Small intestine (tissue), 7 donors: ENCODE results near the gene CPNE8. TPM values are rescaled to one million over a fixed set of nuclear protein-coding genes. Genes with fewer than 3 reads are reported as not detected.

Source experiments
- DNase-seq, 2 donors: peaks; one replicate each; pipeline versions ENCODE4 v3.0.0 to v3.0.0-alpha.2; 2013
- FAIRE-seq: peaks from 2 replicates; lab custom pipeline; 2012; peaks lifted over from hg19 to GRCh38; lab: Jason Lieb, UNC
- H3K27ac ChIP-seq, 3 donors: one replicate each; pipeline ENCODE4 v1.5.1; 2013; ENCODE audit warnings: low read length in 2 of 3, mild to moderate bottlenecking in 2 of 3, control low read depth in 1 of 3, inconsistent platforms in 1 of 3, low read depth in 1 of 3, moderate library complexity in 1 of 3
- H3K27me3 ChIP-seq, 3 donors: one replicate each; pipeline ENCODE4 v1.6.1; 2013; ENCODE audit warnings: low read length in 3 of 3, inconsistent platforms in 1 of 3; ENCODE audit not compliant: control insufficient read depth in 3 of 3, insufficient read depth in 3 of 3
- H3K36me3 ChIP-seq, 3 donors: one replicate each; pipeline ENCODE4 v1.6.1; 2013; ENCODE audit warnings: low read length in 3 of 3, inconsistent platforms in 1 of 3, low read depth in 1 of 3, mild to moderate bottlenecking in 1 of 3, moderate library complexity in 1 of 3; ENCODE audit not compliant: control insufficient read depth in 3 of 3, insufficient read depth in 2 of 3
- H3K4me1 ChIP-seq, 3 donors: one replicate each; pipeline ENCODE4 v1.6.1; 2013; ENCODE audit warnings: low read length in 2 of 3, inconsistent platforms in 1 of 3, low read depth in 1 of 3, mild to moderate bottlenecking in 1 of 3, moderate library complexity in 1 of 3; ENCODE audit not compliant: control insufficient read depth in 3 of 3, insufficient read depth in 2 of 3
- H3K4me3 ChIP-seq, 3 donors: one replicate each; pipeline ENCODE4 v1.5.1; 2013; ENCODE audit warnings: low read length in 3 of 3, control low read depth in 1 of 3, inconsistent platforms in 1 of 3, low read depth in 1 of 3, mild to moderate bottlenecking in 1 of 3, moderate library complexity in 1 of 3
- H3K9me3 ChIP-seq, 2 donors: one replicate each; pipeline ENCODE4 v1.6.1; 2013; ENCODE audit warnings: low read depth in 1 of 2, low read length in 1 of 2; ENCODE audit not compliant: control insufficient read depth in 2 of 2, insufficient read depth in 1 of 2
- WGBS, 3 donors: extraction: QIAGEN DNeasy Blood & Tissue Kit; methylation state at CpG; one replicate each; pipeline ENCODE4 v1.1.7; 2013; 5-methylcytosine and 5-hydroxymethylcytosine counted together
- polyA plus RNA-seq, 4 donors: library from polyadenylated mRNA; stranded (reverse) in 3 of 4; unstranded in 1 of 4; fragments of 200-250 nt in 3 of 4; fragments of 120-200 nt in 1 of 4; gene quantifications; one replicate each; pipeline versions ENCODE4 v1.2.1 to v1.2.3, GENCODE V29; 2013
- donor health status: healthy with polysubstance abuse.
- donor health status: control.
- donor health status: control.
- donor health status: Bipolar disorder and iron deficiency.
- donor health status: healthy.

Gene CPNE8
- polyA plus RNA-seq, 4 donors, result 0.22 to 8.4 (median 3.1) TPM

- Histone ChIP-seq H3K36me3 (peaks cover 0 to 2% (median 0%) of the 10 kb centered on the region in 3 donors), H3K4me3 (no peak overlapping the region), H3K4me1 (no peaks in the 10 kb centered on the region), H3K9me3 (no peaks in the 10 kb centered on the region), H3K27me3 (no peaks in the 10 kb centered on the region), H3K27ac (no peak overlapping the region)
- DNase-seq (no peak), FAIRE-seq (no peak)
- 86 to 90% (median 87%) methylated on average over 5 of the region's 5 CpGs for WGBS, 3 donors
These were observed 73.7 kb downstream of the CPNE8 start for GRCh38 chr12:38831715-38832114.

GRCh38 chr12:38825006-38825405 lies 80.4 kb downstream of the CPNE8 start:
- H3K36me3 ChIP-seq, result no peaks in the 10 kb centered on the region
- no peak overlapping the region for H3K27ac ChIP-seq
- H3K4me3 ChIP-seq, result no peak overlapping the region
- H3K9me3 ChIP-seq, result no peaks in the 10 kb centered on the region
- no peak for DNase-seq
- WGBS, 3 donors, result 73 to 86% (median 86%) methylated on average over 4 of the region's 4 CpGs
- H3K27me3 ChIP-seq, result no peaks in the 10 kb centered on the region
- no peaks in the 10 kb centered on the region for H3K4me1 ChIP-seq
- no peak for FAIRE-seq

GRCh38 chr12:38823738-38824137 lies 81.7 kb downstream of the CPNE8 start:
- Histone ChIP-seq H3K27ac (no peak overlapping the region), H3K4me3 (no peak overlapping the region), H3K9me3 (no peaks in the 10 kb centered on the region), H3K27me3 (no peaks in the 10 kb centered on the region), H3K4me1 (no peaks in the 10 kb centered on the region), H3K36me3 (no peaks in the 10 kb centered on the region)
- no peak for DNase-seq
- 78 to 85% (median 81%) methylated on average over 6 of the region's 6 CpGs for WGBS, 3 donors
- no peak for FAIRE-seq

GRCh38 chr12:38823314-38823713 lies 82.1 kb downstream of the CPNE8 start:
- FAIRE-seq (no peak), DNase-seq (no peak)
- Histone ChIP-seq H3K4me3 (no peak overlapping the region), H3K9me3 (no peaks in the 10 kb centered on the region), H3K27ac (no peak overlapping the region), H3K4me1 (no peaks in the 10 kb centered on the region), H3K27me3 (no peaks in the 10 kb centered on the region), H3K36me3 (no peaks in the 10 kb centered on the region)
- 29 to 54% (median 30%) methylated on average over 2 of the region's 2 CpGs for WGBS, 3 donors

- no peak for FAIRE-seq
- 78 to 85% (median 83%) methylated on average over 3 of the region's 3 CpGs for WGBS, 3 donors
- no peak overlapping the region for H3K27ac ChIP-seq
- DNase-seq, result no peak
- H3K36me3 ChIP-seq, result no peaks in the 10 kb centered on the region
- no peaks in the 10 kb centered on the region for H3K27me3 ChIP-seq
- H3K9me3 ChIP-seq, result no peaks in the 10 kb centered on the region
- no peak overlapping the region for H3K4me3 ChIP-seq
- no peaks in the 10 kb centered on the region for H3K4me1 ChIP-seq
These were observed 87.4 kb downstream of the CPNE8 start for GRCh38 chr12:38817942-38818341.

- Histone ChIP-seq H3K36me3 (no peaks in the 10 kb centered on the region), H3K27me3 (no peaks in the 10 kb centered on the region), H3K4me3 (no peak overlapping the region), H3K4me1 (no peaks in the 10 kb centered on the region), H3K27ac (no peak overlapping the region), H3K9me3 (no peaks in the 10 kb centered on the region)
- DNase-seq (no peak), FAIRE-seq (no peak)
- 77 to 89% (median 82%) methylated on average over 3 of the region's 3 CpGs for WGBS, 3 donors
These were observed 91.5 kb downstream of the CPNE8 start for GRCh38 chr12:38813923-38814322.

- no peaks in the 10 kb centered on the region for H3K4me1 ChIP-seq
- H3K9me3 ChIP-seq, result no peaks in the 10 kb centered on the region
- H3K27me3 ChIP-seq, result no peaks in the 10 kb centered on the region
- no peak overlapping the region for H3K4me3 ChIP-seq
- no peak overlapping the region for H3K27ac ChIP-seq
- 80 to 93% (median 88%) methylated on average over 2 of the region's 2 CpGs for WGBS, 3 donors
- FAIRE-seq (no peak), DNase-seq (no peak)
- H3K36me3 ChIP-seq, result no peaks in the 10 kb centered on the region
These were observed 93.5 kb downstream of the CPNE8 start for GRCh38 chr12:38811814-38812356.

DNA sequence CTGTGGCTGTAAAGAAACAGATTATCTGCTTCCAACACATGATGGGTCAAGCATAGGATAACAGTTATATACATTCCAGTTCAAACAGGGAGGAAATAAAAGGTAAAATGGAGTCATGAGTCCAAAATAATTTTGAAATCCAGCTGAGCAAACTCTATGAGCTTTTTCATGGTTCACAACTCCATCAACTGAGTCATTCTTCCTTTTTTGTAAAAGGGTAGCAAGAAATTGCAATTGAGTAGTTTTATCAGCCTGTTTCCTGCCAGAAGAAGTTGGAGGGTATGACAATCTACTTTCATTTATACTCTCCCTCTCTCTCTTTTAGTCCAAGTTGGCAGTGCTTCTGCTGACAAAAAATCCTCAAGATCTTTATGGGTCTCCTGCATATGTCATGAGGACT lies 95.6 kb downstream of the CPNE8 start:
- no peak for DNase-seq
- no peaks in the 10 kb centered on the region for H3K27me3 ChIP-seq
- no peak overlapping the region for H3K4me3 ChIP-seq
- no peaks in the 10 kb centered on the region for H3K36me3 ChIP-seq
- no peaks in the 10 kb centered on the region for H3K9me3 ChIP-seq
- H3K27ac ChIP-seq, result no peak overlapping the region
- no peaks in the 10 kb centered on the region for H3K4me1 ChIP-seq
- FAIRE-seq, result no peak

DNA sequence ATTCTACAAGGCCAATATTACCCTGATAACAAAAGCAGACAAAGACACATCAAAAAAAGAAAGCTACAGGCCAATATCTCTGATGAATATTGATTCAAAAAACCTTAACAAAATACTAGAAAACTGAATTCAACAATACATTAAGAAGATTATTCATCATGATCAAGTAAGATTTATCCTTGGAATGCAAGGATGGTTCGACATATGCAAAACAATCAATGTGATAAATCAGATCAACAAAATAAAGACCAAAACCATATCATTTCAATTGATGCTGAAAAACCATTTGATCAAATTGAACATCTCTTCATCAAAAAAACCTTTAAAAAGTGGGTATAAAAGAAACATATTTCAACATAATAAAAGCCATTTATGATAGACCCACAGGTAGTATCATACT lies 117.3 kb downstream of the CPNE8 start:
- Histone ChIP-seq H3K27me3 (no peaks in the 10 kb centered on the region), H3K27ac (no peak overlapping the region), H3K36me3 (no peaks in the 10 kb centered on the region), H3K4me1 (no peaks in the 10 kb centered on the region), H3K4me3 (no peak overlapping the region), H3K9me3 (no peaks in the 10 kb centered on the region)
- DNase-seq, result no peak
- FAIRE-seq, result no peak
- WGBS, 3 donors, result 74 to 82% (median 82%) methylated on average over 1 of the region's 1 CpG
